GM19455 (cell line): Measurements from ENCODE around the gene POLR2B.
"Not testable (repeated sequence)": the region's sequence is repeated elsewhere in the genome, so short reads cannot be mapped to it uniquely, and the experiment has no call there.

Experiments used
- ATAC-seq: cut with Tn5 transposase; IDR thresholded peaks from one replicate; pipeline ENCODE4 v1.9.1; 2021; ENCODE audit not compliant: unreplicated experiment

The POLR2B gene

DNA sequence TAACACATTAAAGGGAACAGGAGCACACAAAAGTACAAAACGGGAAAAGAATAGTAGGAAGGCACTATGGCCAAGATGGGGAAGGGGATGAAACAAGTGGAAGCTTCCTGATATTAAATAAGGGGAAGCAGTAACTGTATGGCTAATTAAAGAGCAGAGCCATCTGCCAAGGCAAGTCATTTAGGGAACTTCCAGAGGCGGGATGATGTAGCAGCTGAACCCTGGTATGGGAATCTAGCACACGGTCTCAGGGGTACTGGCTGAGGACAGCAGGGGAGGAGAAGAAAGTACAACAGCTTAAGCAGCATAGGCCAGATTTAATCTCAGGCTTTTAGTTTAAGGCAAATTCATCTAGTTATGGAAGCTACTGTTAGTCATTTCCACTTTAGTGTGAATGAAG is 72.4 kb downstream of the POLR2B start:
- no peak for ATAC-seq

- ATAC-seq, result no peak
Measured at GRCh38 chr4:57051524-57051923, 72.8 kb downstream of the POLR2B start.

DNA sequence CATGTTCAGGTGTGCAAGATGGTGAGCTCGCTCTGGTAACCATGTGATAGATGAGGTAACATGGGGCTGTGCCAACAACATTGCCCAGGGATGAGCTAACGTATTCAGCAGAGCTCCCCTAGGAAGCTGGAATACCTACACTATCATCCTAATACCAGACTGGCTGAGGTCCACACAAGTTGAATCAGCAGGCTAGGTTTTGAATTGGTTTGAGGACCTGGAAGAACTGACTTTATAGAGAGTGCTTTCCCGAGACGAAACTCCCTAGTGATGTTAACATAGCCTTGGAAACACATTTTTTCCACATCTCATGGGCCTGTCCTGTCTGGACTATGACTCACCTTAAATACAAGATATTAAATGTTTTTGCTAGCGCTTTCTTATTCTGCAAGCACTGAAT is 74.8 kb downstream of the POLR2B start:
- no peak for ATAC-seq

DNA sequence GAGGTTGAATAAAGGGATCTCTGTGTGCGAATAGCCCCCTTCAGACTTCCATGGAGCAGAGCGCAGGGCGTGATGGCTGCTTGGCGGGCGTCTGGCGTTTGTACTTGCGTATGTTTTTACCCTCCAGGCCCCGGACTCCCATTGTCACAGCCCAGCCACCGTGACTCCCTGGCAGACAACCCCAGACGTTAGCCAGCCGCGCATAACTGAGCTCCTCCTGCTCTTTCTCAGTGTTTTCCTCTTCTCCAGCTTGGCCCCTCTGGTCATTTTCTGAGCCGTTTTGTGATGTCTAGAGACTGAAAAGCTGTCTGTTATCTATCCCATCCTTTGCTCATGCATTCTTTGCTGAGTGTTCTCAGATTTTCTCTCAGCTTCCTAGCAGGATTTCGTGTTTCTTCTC is 77.2 kb downstream of the POLR2B start:
- ATAC-seq, result no peak

- no peak for ATAC-seq
Measured at GRCh38 chr4:57059890-57060716, 81.4 kb downstream of the POLR2B start.

- not testable (repeated sequence) for ATAC-seq
Measured at GRCh38 chr4:57060717-57061067, 82.0 kb downstream of the POLR2B start.

DNA sequence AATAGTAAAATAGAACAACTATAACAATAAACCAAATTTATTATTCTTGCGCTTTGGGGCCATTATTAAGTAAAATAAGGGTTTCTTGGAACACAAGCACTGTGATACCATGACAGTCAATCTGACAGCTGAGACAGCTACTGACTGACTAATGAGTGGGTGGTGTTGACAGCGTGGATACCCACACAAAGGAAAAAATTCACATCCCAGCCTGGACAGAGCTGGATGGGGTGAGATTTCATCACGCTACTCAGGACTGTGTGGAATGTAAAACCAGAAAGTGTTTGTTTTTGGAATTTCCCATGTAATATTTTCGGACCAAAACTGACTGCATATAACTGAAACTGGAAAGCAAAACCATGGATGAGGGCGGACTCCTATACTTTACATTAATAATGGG is 82.7 kb downstream of the POLR2B start:
- ATAC-seq, result no peak

DNA sequence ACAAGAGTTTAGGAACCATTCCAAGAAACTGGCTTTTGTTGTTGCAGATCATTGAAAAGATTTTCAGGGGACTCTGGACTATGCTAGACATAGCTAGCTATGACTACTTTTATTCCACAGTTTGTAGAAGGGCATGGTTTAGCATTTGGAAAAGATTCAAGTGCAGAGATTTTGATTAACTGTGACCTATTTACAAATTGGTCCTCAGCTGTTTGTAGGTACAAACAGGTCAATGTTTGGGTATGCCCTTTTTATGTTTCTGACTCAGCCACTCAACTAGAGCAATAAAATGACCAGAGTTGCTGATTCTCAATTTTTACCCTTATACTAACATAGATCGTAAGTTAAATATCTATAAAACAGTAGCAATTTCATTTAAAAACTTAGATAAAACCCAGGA is 84.8 kb downstream of the POLR2B start:
- no peak for ATAC-seq

DNA sequence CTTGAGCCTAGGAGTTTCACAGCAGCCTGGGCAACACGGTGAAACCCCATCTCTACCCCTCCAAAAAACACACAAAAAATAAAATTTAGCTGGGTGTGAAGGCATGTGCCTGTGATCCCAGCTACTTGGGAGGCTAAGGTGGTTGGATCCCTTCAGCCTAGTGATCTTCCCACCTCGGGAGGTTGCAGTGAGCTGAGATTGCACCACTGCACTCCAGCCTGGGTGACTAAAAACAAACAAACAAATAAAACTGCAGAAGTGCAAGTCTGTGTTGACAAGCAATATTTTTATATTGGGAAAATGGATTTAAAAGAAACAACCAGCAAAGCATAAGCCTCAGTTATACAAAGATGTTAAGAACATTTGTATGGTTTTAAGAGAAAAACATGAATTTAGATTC is 85.4 kb downstream of the POLR2B start:
- no peak for ATAC-seq

DNA sequence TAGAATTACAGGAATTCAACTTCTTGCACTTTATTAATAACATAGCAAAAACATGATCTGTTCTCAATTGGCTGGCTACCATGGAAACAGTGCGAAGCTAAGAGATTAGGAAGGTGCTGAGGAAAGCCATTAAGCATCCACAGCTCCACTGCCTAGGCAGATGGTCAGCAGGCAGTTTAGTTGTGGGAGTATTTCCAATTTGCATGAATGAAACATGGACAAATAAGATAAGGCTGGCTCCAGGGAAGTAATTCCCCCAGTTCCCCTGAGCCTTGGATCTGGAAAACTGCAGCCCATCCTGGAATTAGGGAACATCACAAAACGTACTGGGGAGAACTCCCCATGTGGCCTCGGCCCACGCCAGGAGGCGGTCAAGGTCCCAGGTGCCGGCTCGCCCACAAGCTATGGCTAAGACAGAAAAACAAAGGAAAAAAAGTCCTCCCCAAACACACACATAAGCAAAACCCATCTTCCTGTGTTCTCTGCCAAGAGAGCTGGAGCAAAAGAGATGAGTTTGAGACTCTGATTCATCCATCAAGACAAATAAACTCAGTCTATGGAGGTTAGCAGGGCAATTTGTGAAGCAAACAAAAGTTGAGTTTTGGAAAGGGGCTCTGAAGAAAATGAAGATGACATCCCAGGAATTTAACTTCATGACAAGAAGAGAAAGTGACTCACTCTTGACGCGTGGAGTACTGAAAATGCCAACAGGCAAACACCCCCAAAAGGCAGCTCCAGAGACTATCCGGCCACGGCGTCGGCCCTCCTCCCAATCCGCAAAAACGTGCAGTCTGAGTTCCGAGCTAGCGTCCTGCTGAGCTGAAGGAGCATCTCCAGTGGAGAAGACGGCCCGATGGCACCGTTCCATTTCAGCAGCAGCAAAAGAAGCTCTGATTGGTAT is 86.4 kb downstream of the POLR2B start:
- no peak for ATAC-seq

GRCh38 chr4:57065730-57066482 is 87.2 kb downstream of the POLR2B start:
- ATAC-seq, result no peak

GRCh38 chr4:57068237-57068981 is 89.7 kb downstream of the POLR2B start:
- ATAC-seq, result no peak

DNA sequence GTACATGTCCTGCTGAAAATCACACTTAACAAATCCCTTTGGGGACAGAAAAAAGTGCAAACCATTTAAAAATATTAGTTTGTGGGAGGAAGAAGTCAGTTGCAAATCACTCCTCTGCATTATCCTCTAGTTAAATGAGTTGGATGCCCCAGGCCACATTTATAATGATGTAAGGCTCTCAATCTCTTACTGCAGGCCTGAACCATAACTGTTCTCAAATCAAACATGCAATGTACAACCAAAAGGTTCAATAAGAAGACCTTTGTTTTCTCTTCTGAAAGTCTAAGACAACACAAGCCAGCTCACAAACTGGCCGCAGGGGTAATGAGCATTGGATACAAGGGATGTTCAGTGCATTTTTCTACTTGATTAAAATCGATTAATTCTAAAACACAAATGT is 91.8 kb downstream of the POLR2B start:
- ATAC-seq, result no peak

GRCh38 chr4:57071326-57071725 is 92.6 kb downstream of the POLR2B start:
- no peak for ATAC-seq

DNA sequence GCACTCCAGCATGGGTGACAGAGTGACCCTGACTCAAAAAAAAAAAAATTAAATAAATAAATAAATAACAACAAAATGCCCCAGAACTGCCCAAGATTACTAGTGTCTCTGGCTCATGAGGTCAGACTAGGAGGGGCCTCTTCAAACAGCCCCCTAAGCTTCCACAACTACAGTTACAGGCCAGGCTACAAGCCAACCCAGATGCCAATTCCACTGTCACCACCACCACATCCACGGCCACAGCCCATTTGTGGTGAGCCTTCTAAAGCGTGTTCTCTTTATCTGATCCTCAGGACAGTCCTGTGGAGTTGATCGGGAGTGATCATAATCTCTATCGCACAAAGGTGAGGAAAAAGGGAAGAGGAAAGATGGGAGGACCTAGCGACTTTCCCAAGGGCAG is 94.9 kb downstream of the POLR2B start:
- no peak for ATAC-seq

GRCh38 chr4:57074744-57075143 is 96.0 kb downstream of the POLR2B start:
- no peak for ATAC-seq

DNA sequence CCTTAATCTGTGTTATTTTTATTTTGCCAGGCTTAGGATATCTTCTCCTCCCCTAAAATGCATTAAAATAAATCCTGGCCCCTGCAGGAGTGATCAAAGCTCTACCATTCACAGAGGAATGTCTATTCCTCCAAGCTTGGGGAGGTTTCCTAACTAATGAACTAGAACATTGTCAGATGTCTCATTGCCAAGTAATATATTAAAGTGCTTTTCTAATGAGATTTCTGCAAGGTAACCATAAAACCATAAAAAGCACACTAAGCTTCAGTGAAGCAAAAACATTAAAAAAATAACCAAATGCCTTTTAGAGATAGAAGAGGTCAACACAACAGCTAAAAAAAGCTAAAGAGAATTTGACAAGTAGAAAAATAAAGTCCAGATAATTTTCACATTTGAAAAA is 96.7 kb downstream of the POLR2B start:
- no peak for ATAC-seq

DNA sequence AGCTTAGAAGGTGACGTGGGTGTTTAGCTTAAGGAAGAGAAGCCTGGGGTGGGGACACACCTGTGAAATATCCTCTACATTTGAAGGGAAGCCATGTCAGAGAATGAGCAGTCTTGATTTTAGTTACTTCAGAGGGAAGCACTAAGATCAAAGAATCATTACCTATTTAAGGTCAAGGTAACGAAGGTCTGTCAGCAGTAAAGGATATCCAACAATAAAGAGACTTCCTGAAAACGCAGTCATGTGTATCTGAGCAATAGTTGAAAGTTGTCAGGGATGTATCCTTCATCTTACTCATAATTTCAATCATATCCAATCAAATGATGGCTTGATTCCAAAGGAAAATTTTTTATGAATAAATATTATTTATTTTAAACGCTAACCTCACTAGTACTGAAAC is 98.0 kb downstream of the POLR2B start:
- no peak for ATAC-seq

GRCh38 chr4:57077550-57078343 is 99.1 kb downstream of the POLR2B start:
- ATAC-seq, result no peak
